Measurements from ENCODE around the gene SCYGR2.

- TF ChIP-seq, protein P1, sequence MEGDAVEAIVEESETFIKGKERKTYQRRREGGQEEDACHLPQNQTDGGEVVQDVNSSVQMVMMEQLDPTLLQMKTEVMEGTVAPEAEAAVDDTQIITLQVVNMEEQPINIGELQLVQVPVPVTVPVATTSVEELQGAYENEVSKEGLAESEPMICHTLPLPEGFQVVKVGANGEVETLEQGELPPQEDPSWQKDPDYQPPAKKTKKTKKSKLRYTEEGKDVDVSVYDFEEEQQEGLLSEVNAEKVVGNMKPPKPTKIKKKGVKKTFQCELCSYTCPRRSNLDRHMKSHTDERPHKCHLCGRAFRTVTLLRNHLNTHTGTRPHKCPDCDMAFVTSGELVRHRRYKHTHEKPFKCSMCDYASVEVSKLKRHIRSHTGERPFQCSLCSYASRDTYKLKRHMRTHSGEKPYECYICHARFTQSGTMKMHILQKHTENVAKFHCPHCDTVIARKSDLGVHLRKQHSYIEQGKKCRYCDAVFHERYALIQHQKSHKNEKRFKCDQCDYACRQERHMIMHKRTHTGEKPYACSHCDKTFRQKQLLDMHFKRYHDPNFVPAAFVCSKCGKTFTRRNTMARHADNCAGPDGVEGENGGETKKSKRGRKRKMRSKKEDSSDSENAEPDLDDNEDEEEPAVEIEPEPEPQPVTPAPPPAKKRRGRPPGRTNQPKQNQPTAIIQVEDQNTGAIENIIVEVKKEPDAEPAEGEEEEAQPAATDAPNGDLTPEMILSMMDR (conservative IDR thresholded peaks at IDR 0.05; ENCODE audit: low read length): no peak
- TF ChIP-seq EZH2phosphoT487 (IDR thresholded peaks at IDR 0.05; ENCODE audit: borderline replicate concordance, low read depth, low read length): no peak
Observed at GRCh38 chr2:227592694-227593387, 5.9 kb upstream of the SCYGR2 start.

Data from OCI-LY7 (cell line).